ENCODE measurements around the gene SLC39A11.

DNA sequence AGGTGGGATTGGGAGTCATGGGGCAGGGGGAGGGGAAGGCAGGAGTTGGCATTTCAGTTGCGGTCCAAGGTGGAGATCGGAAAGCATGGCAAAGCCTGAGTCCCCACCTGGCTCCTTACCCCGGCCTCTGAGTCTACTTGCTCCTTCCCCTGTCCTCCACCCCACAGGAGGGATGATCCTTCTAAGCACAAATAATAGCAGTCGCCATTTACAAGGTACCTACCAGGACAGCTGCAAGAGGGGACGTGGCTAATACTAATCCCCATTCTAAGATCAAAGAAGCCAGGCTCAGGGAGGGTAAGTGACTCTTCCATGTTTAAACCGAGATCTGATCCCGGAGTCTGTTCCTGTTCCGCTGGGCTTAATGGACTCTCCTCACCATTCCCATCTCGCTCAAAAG, 396.3 kb downstream of the SLC39A11 start:
- TF ChIP-seq EP300 (IDR thresholded peaks at IDR 0.05; ENCODE audit: borderline replicate concordance in 1 of 2, low read depth in 1 of 2, low read length in 1 of 2), result no peak
- TF ChIP-seq JUND (IDR thresholded peaks at IDR 0.05), result no peak
- TF ChIP-seq, protein P1, sequence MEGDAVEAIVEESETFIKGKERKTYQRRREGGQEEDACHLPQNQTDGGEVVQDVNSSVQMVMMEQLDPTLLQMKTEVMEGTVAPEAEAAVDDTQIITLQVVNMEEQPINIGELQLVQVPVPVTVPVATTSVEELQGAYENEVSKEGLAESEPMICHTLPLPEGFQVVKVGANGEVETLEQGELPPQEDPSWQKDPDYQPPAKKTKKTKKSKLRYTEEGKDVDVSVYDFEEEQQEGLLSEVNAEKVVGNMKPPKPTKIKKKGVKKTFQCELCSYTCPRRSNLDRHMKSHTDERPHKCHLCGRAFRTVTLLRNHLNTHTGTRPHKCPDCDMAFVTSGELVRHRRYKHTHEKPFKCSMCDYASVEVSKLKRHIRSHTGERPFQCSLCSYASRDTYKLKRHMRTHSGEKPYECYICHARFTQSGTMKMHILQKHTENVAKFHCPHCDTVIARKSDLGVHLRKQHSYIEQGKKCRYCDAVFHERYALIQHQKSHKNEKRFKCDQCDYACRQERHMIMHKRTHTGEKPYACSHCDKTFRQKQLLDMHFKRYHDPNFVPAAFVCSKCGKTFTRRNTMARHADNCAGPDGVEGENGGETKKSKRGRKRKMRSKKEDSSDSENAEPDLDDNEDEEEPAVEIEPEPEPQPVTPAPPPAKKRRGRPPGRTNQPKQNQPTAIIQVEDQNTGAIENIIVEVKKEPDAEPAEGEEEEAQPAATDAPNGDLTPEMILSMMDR (IDR thresholded peaks at IDR 0.05), result no peak
- TF ChIP-seq RAD21 (IDR thresholded peaks at IDR 0.05; ENCODE audit: low read length), result no peak
- no peak for TF ChIP-seq TAF1 (IDR thresholded peaks at IDR 0.05; ENCODE audit: borderline replicate concordance, low read depth, low read length)
- no peak for TF ChIP-seq FOXJ3 (CRISPR knock-in tag; IDR thresholded peaks at IDR 0.05)
- no peak for TF ChIP-seq RXRA (IDR thresholded peaks at IDR 0.05; ENCODE audit: borderline replicate concordance, low read depth)
- TF ChIP-seq MXI1 (IDR thresholded peaks at IDR 0.05; ENCODE audit: low read depth, low read length), result no peak
- TF ChIP-seq CHD2 (IDR thresholded peaks at IDR 0.05; ENCODE audit: low read length, partially characterized antibody), result no peak
- TF ChIP-seq RCOR1 (IDR thresholded peaks at IDR 0.05; ENCODE audit: low read length), result no peak
- TF ChIP-seq EZH2phosphoT487 (IDR thresholded peaks at IDR 0.05; ENCODE audit: borderline replicate concordance, low read depth), result no peak
